ENCODE data around the gene APBB2.

The APBB2 gene

DNA sequence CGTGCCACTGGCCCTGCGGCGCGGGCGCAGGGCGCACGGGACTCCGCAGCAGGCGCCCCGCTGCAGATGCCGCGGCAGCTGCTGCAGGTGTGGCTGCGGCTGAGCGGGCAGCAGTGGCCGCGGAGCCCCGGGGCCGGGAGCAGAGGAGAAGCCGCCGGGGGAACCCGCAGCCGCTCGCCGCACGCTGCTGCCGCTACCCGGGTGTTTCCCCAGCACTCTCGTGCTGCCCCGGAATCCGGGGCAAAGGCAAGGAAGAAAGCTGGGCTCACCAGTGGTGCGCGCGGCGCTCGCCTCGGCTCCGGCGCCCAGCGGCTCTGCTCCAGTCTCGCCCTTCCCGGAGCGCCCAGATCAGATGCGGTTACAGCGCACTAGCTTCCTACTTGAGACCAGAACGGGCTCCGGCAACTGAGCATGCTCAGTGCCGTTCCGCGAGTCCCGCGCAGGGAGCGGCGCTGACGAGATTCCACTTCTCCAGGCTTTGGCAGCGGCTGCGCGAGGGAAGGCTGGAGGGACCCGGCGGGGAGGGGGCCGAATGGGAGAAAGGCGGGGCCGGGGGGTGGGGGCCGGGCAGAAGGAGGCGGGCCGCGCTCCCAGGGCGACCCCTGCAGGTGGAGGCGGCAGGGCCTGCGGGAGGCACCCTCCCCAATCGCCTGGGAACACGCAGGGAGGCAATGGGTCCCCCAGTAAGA is at the start of gene APBB2:
Gene APBB2, minus strand, starts transcription at position 407 of the 689 bp plus-strand sequence. CDS start 181,288 bp downstream, outside the sequence.
- peak; percentile 81 for DNase-seq (ENCODE audit: low spot score)

DNA sequence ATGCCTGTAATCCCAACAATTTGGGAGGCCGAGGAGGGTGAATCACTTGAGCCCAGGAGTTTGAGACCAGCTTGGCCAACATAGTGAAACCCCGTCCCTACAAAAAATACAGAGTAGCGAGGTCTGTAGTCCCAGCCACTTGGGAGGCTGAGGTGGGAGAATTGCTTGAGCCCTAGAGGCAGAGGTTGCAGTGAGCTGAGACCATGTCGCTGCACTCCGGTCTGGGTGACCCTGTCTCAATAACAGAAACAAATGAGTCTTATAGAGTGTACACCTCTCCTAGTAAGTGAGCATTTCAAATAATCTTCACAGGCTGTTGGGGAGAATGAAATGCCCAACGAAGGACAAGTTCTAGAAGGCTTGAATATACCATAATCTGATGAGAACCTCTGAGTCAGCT is 47.9 kb upstream of the APBB2 start:
- no peak for DNase-seq (ENCODE audit: low spot score)

DNA sequence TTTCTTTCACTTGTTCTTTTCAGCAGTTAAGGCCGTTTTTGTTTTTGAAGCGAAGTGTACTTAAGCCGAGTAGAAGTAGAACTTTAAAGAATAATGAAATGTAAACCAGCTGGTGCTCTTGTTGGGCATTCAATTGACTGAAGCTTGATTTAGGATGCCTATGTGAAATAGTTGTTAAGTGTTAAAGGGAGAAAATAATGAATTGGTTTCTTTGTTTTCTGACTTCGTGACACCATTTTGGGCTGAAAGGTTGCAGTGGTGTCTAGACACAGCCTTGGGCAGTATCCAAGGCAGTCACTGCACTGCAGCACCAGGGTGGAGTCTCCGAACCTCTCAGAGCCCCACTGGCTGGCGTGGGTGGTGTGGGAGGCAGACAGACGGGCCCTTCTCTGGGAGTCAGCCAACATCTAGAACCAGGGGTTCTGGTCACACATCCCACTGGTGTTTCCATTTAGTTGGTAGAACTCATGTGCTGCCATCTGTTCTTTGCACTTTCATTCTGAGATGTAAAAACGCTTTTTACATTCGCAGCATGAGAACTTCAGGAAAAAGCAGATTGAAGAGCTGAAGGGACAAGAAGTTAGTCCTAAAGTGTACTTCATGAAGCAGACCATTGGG is 45.9 kb upstream of the APBB2 start:
- no peak for DNase-seq (ENCODE audit: low spot score)

DNA sequence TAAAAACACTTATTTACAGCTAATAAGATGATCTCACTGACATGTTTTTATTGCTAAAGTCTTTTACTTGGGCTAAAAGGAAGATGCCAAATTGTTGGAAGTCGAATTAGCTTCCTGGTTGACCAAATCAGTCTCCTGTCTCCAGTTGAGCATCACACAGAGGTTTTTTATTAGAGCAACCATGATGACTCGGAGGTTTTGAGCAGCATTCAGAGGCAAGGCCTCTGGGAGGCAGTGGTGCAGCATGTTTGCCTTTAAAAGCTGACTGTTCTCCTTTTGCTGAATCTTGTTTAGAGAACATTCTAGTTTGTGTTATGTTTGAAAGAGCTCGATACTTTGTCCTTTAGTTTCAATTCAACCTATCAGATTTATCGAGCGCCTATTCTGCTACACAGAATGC is 44.4 kb upstream of the APBB2 start:
- peak; percentile 72 for DNase-seq (ENCODE audit: low spot score)

DNA sequence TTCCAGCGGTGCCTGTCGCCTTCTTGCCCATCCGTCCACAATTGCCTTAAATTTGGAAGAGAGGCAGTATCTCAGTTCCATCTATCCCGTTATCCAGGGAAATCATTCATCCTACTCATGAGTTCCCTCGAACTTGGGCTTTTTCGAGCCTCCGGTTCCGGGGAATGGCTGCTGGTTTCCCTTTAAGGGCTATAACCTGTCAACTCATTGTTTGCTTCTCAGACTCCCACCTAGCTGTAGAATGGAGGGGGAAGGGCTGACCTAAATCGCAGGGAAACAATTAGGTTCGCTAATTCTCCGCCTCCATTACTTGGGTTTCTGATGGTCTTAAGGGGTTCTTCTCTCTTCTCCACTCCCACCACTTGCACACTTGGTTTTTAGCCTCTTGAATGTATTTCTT is 43.6 kb upstream of the APBB2 start:
- no peak for DNase-seq (ENCODE audit: low spot score)

DNA sequence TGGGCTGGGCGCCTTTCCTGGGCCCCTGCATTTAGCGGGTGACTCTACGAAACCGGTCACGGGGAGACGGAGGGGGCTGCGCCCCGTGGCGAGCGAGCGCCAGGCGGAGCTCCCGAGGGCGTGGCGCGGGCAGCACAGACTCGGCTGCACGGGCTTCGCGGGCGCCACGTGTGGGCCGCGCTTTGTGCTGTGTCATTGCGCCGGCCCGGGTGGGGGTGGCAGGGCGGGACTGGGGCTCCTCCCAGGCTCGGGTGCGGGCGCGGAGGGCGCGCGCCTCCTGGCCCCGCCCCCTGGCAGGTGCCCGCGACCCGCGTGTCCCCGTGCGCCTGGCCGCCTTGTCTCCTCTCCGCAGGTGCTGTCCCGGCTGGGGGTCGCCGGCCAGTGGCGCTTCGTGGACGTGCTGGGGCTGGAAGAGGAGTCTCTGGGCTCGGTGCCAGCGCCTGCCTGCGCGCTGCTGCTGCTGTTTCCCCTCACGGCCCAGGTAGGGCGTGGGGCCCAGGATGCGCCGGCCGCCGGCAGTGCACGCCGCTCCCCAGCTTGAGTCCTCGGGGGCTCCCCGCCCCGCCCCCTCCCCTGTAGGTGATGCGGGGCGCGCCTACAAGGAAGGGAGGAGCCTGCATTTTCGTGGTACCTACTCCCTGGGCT is 43.0 kb upstream of the APBB2 start:
- peak; percentile 85 for DNase-seq (ENCODE audit: low spot score)

DNA sequence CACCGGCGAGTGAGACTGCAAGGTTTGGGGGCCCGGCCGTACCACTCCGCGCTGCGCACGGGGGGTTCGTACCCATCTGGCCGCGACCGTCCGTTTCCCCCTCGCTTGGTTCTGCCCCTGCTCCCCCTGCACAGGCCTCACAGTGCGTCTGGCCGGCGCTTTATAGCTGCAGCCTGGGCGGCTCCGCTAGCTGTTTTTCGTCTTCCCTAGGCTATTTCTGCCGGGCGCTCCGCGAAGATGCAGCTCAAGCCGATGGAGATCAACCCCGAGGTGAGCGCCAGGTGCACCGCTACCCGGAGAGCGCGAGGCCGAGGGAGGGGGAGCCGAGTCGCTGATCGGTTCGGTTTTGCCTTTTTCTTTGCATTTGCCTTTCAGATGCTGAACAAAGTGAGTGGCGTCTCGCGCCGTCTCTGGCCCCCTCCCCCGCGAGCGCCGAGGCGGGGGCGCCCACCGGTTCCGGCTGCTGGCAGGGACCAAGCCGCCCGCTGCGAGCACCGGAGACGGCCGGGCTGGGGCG is 42.5 kb upstream of the APBB2 start, which contains the start of gene UCHL1:
Gene UCHL1, plus strand, starts transcription at position 189 of the 517 bp plus-strand sequence. Its CDS starts 49 bp downstream, at position 238.
- peak; percentile 95 for DNase-seq (ENCODE audit: low spot score)

DNA sequence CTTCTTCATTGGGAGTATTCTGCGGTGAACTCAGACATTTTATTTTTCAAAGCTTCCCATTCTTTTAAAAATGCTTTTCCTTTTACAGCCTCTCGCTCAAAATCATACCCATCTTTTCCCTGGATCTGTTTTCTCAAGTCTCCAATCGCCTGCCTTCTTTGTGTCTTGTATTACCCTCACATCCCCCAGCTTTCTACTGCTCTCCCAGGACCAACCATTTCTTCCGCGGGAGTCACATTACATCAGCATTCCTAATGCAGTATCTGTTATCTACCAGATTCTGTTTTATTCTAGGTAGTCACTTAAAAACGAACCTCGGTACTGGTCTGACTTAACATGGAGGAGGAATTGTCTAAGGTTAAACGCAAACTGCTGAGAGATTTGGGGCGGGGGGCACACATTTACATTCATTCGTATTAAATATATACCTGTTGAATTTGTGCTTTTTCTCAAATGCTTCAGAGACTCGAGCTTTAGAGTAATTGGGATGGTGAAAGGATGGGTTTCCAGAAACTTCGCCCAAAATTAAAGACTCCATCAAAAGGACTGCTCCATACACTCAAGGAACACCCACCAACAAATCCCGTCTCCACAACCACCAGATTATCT is 41.9 kb upstream of the APBB2 start:
- DNase-seq (ENCODE audit: low spot score): peak; percentile 49

DNA sequence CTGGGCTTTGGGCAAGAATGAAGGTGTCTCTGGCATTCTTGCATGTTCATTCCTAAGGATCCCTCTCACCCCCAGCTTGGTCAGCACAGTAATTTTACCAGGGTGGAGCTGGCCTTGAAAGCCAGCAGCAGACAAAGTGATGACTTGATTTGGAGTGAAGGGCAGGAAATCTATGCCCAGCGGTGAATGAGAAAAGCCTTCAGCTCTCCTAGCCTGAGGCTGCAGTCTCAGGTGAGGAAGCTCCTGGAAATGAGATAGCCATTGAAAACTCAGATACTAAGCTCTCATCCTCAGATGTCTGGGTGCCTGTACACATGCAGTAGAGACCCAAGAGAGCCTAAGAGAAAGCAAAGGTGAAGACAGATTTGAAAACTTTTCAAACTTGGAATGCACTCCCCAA is 31.6 kb upstream of the APBB2 start:
- DNase-seq (ENCODE audit: low spot score): no peak

DNA sequence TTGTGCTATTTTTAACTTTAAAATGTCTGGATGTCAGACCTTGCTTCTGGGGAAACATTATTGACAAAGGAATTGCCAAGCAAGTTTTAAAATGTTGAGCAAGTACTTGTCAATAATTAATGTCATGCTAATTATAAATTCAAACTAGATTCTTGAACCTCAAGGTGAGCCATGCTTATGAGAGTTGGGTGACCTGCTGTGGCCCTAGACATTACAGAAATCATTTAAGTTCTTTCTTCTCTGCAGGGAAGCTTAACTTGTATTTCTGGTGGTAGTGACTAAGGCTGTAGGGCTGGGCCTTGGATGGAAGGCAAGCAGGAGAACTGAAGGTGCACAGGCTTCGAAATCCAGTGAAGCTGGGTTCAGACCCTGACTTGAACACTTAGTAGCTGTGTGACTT is 27.6 kb upstream of the APBB2 start:
- no peak for DNase-seq (ENCODE audit: low spot score)

DNA sequence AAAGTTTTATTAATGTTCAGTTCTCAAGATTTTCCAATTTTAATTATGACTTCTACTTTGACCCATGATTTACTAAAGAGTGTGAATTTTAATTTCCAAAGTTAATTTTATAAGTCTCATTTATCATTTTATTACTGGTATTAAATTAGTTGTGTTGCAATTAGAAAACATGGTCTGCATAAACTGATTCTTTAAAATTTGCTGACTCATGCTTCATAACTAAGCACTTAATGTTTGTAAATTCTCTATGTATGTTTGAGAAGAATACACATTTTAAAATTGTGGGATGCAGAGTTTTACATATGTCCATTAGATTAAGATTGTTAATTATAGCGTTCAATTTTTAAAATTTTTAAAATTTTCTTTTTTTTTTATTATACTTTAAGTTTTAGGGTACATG is 22.2 kb upstream of the APBB2 start:
- DNase-seq (ENCODE audit: low spot score): no peak

DNA sequence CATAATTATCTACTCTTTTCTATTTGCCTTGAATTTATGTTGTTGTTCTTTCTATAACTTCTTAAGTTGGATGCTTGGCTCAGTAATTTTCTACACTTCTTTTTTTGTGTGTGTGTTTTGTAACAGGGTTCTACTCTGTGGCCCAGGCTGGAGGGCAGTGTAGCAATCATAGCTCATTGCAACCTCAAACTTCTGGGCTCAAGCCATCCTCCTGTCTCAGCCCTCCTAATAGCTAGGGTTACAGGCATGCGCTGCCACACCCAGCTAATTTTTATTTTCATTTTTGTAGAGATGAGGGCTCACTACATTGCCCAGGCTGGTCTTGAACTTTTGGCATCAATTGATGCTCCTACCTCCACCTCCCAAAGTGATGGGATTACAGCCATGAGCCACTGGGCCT is 21.7 kb upstream of the APBB2 start:
- DNase-seq (ENCODE audit: low spot score): no peak

DNA sequence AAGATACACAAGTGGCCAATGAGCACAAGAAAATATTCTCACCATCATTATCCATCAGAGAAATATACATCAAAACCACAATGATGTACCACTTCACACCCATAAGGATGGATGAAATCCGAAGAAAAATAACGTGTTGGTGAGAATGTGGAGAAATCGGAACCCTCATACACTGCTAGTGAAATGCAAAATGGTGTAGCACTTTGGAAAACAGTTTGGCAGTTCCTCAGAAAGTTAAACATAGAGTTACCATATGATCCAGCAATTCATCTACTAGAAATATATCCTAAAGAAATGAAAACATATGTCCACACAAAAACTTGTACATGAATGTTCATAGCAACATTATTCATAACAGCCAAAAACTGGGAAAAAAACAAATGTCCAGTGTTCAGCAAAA is 18.5 kb upstream of the APBB2 start:
- DNase-seq (ENCODE audit: low spot score): no peak

DNA sequence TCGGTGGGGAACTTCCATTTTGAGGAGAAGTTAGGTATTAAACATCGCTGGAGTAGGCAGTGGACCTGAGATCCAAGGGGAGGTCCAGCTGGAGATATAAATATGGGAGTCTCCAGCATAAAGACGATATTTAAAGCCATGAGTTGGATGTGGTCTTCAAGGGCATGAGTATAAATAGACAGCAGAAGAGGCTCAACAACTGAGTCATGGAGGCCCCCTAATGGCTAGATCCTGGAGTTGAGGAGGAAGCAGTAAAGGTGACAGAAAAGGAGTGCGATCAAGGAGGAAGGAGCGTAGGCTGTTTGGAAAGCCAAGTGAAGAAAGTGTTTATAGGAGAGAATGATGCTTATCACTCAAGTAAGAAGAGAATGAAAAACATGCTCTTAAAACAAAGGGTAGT is 18.1 kb upstream of the APBB2 start:
- no peak for DNase-seq (ENCODE audit: low spot score)

DNA sequence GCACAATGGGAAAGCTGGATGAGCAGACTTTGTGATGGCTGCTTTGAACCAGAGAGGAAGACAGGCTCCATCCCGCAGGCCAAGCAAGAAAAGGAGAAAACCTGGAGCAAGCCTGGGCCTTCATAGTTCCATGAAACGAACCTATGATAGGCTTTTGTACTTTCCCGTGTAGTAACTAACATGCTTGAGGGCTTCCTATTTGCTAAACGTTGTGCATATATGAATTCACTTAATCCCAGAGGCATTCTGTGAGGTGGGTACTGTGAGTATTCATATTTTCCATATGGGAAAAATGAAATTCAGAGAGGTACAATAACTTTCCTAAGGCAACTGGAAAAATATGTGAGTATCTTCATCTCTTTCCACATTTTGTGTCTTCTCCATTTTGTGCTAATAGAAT is 13.6 kb upstream of the APBB2 start:
- DNase-seq (ENCODE audit: low spot score): no peak

DNA sequence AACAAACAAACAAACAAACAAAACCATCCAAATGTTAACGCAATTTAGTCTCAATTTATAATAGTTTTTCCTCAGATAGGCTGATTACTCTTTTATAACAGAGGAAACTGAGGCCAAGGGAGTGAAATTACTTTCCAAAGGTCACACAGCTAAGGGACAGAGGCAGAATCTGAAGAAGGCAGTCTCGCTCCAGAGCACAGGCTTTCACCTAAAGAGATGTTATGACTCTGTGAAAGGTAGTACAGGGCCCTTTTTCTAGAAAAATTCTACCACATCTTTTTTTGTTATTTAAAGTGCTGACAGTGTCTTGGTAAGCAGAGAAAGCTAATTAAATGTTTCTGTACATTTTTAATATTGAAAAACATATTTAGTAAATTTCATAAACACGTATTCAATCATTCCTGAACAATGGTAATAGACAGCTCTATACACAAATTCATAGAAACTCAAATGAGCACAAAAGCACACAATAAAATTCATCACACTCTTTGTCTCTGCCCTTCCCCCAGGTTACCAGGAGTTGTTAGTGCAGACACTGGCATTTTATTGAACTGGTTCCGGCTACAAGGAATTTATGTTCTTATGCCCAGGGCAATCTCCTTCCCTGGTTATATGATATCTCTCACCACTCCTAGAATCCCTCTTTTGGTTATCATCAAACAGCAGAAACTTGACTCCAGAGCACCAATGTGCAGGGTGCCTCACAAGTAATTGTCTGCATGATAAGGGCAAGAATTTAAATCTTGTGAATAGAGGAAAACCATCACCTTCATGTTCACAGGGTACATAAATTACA is 7.7 kb upstream of the APBB2 start:
- DNase-seq (ENCODE audit: low spot score): no peak

DNA sequence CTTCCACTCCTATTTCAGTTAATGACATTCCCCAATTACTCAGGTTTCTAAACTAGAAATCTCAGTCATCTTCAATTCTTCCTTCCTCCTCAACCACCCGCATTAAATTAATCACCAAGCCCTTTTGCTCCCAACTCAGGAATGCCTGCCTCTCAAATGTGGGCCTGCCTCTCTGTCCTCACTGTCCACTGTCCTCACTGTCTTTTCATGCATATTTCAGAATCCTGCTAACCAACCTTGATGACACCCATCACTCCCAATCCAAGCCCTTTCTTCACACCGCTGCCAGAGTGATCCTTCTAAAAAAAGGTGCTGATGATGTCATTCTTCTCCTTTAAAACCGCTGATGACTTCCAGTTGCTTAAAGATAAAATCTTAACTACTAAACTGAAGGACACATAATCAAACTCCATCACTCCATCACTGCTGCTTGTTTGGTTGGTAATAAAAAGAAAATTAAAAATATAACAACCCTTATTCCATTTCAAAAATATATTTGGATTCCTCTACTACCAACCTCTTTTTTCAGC is 5.1 kb upstream of the APBB2 start:
- no peak for DNase-seq (ENCODE audit: low spot score)

DNA sequence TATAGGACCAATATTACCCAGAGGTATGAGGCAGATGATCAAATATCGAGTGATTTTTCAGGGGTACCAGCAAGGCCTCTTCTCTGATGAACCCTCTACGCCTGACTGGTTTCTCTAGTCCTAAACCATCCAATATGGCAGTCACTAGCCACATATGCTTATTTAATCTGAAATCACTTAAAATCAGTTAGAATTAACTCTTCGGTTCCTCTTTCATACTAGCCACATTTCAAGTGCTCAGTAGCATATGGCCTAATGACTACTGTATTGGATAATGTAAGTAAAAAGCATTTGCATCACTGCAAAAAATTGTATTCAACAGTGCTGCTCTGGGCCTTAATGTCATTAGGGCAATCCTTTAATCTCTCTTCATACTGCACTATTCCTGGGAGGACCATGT is 4.4 kb upstream of the APBB2 start:
- no peak for DNase-seq (ENCODE audit: low spot score)

DNA sequence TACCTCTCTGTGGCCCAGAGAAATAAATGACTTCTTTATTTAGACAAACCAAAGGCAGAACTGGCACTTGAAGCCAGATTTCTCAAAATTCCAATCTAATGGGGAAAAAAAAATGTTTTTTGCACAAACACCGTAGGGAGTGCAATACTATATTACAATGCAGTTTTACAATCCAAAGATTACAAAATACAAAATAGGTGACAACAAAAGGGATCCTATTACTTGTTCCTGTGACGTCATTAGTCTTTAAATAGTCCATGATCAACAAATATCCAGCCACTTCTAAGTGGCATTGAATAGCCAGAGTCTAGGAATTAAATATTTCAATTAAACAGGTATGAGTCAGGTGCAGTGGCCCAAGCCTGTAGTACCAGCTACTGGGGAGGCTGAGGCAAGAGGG is 3.0 kb upstream of the APBB2 start:
- DNase-seq (ENCODE audit: low spot score): no peak

DNA sequence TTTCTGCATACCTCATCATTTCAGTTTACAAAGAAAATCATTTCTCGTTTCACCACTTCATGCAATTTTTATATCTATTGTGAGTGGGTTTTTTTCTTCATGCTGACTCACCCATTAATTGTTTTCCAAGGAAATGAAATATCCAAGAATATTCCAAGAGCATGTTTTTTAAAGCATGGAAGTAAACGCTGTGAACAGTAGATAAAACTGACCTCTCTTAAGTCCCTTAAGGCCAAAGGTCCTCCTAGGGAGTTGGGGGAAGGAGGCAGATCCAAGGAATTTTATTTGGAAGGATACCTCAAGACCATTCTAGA is 2.6 kb upstream of the APBB2 start:
- no peak for DNase-seq (ENCODE audit: low spot score)

DNA sequence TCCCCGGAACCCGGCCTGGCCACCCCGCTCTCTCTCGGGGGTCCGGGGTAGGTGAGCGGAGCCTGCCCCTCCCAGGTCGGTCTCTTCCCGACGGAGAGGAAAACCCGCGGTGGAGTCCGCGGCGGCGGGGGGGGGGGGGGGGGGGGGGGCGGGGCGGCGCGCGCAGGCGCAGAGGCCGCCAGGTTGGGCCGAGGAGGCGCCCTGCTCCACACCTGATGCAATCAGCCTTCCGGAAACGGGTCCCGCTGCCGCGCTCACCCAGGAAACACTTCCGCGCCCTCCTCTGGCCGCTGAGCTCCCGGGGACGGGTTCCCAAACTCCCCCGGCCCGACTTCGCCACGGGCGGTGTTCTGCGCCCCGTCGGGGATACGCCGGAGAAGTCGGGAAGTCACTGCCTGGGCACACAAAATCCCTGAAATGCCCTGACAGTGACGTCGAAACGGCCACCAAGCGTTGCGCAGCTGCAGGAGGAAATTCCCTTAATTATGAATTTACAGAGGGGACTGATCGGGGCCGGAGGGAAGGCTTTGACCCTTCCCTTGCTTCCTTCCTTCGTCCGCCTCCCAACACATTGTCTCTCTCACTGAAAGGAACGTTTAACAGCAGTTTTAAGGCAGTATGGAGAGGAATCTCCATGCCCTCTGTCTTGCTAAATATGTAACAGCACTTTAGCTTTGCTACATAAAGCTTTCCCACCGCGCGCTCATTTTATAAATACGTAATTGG is 2.1 kb upstream of the APBB2 start:
- DNase-seq (ENCODE audit: low spot score): peak; percentile 75

Measured in NAMALWA (cell line).